Lower leg skin (tissue), 4 donors: ENCODE data around the gene EML1. TPM values are rescaled to one million over a fixed set of nuclear protein-coding genes. Genes with fewer than 3 reads are reported as not detected.

Experiments used
- DNase-seq, 2 donors: peaks; one replicate each; pipeline ENCODE4 v3.0.0-alpha.2; 2019; ENCODE audit warnings: low spot score in 2 of 2
- H3K4me3 ChIP-seq: fragments of 200-600 bp; sonication (generic); 2 replicates; pipeline ENCODE4 v1.5.1; 2017; ENCODE audit warnings: mild to moderate bottlenecking, low read depth; ENCODE audit not compliant: poor library complexity, severe bottlenecking
- POLR2A ChIP-seq, 2 donors: fragments of 450-650 bp; IDR thresholded peaks; one replicate each; pipeline ENCODE4 v1.6.1; 2016 to 2017; ENCODE audit warnings: antibody characterized with exemption in 2 of 2, mild to moderate bottlenecking in 1 of 2, moderate library complexity in 1 of 2
- WGBS, 2 donors: methylation state at CpG; one replicate each; pipeline ENCODE4 v1.1.5; 2018; 5-methylcytosine and 5-hydroxymethylcytosine counted together
- intact Hi-C: fragments of 100-400 bp; cut with DNase I; formaldehyde crosslinking; loops from one replicate; pipeline ENCODE4 v1.15.0; 2023; ENCODE audit warnings: low total_unique reads
- total RNA-seq, 4 donors: library from RNA; depleted of rRNA; stranded (reverse); fragments of >200 nt; gene quantifications; one replicate each; pipeline ENCODE4 v1.1.0, GENCODE V29; 2016
- TF ChIP-seq, protein P1 (sequence below), 3 donors: fragments of 450-650 bp; IDR thresholded peaks; one replicate each; pipeline ENCODE4 v1.5.1; 2016; ENCODE audit warnings: antibody characterized with exemption in 3 of 3, mild to moderate bottlenecking in 3 of 3, moderate library complexity in 2 of 3

The EML1 gene
- total RNA-seq, 4 donors from 2014 or later: 10.7 to 24.7 (median 21.3) TPM

DNA sequence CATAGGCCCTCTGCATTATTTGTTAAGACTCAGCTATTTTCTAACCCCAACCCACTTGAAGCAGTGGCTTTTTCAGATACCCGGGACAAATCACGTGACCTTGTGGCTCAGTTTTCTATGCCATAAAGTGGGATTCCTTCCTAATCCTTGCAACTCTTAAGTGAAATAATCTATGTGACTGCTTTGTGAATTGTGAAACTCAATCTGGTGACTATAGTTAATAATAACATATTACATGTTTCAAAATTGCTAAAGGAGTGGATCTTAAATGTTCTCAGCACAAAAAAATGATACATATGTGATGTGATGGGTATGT is 17.3 kb downstream of the EML1 start:
- TF ChIP-seq, protein P1, sequence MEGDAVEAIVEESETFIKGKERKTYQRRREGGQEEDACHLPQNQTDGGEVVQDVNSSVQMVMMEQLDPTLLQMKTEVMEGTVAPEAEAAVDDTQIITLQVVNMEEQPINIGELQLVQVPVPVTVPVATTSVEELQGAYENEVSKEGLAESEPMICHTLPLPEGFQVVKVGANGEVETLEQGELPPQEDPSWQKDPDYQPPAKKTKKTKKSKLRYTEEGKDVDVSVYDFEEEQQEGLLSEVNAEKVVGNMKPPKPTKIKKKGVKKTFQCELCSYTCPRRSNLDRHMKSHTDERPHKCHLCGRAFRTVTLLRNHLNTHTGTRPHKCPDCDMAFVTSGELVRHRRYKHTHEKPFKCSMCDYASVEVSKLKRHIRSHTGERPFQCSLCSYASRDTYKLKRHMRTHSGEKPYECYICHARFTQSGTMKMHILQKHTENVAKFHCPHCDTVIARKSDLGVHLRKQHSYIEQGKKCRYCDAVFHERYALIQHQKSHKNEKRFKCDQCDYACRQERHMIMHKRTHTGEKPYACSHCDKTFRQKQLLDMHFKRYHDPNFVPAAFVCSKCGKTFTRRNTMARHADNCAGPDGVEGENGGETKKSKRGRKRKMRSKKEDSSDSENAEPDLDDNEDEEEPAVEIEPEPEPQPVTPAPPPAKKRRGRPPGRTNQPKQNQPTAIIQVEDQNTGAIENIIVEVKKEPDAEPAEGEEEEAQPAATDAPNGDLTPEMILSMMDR (IDR thresholded peaks at IDR 0.05): no peak
- no peak for TF ChIP-seq POLR2A (IDR thresholded peaks at IDR 0.05)
- intact Hi-C loops: no loop called here
- no peak overlapping the region for H3K4me3 ChIP-seq
- no peak for DNase-seq
- WGBS, 2 donors: 72% methylated on average over 2 of the region's 2 CpGs

DNA sequence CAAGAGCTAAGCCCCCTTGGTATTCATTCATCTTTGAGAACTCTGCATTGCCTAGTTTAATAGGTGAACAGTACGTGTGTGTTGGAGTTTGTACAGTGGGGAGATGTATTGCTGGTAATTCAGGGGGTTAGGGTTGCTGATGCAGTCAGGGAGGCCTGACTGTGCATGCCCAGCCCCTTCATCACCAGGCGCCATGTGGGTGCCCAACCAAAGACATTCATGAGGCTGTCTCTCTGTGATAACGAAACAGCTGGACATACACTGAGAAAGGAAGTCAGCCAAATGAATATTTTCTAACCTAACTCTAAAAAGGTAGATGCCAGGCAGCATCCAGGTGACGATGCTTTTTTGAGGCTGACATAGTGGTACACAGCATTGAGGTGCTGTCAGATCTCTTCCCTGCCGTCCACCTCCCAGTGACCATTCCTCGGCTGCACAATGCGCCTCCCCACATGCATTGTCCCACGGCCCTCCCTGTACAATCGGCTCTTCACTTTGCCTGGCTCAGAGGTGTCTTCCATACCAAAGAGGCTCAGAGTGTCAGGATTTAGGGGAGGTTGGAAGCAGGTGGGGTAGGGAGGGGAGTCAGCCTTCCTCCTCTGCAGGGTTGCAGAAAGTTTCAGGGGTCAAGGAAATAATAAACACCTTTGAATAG is 19.0 kb downstream of the EML1 start:
- 89 to 94% methylated on average over 9 of the region's 9 CpGs for WGBS, 2 donors
- intact Hi-C loops: no loop called here
- TF ChIP-seq POLR2A (IDR thresholded peaks at IDR 0.05): no peak
- TF ChIP-seq, protein P1 (IDR thresholded peaks at IDR 0.05): no peak
- no peak overlapping the region for H3K4me3 ChIP-seq
- DNase-seq: peak in 1 of 2 donors; percentile 25

DNA sequence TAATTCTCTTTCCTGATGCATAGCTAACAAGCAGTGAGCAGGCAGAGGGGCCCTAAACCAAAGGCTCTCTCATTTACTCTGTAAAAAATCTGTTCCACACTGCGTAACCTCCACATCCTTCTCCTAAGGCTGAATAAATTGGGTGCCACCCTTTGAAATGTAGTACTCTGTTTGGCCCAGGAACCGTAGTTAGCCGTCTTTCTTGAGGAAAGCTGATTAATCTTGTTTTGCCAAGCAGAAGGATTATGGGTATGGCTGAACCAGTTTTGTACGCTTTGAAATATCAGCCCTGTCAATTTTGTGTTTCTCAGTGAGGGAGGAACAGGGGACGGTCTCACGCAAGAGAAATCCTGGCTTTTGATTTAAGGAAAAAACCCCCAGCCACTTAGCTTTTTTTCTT is 19.7 kb downstream of the EML1 start:
- intact Hi-C loops: no loop called here
- WGBS, 2 donors: 89 to 90% methylated on average over 6 of the region's 6 CpGs
- H3K4me3 ChIP-seq: no peak overlapping the region
- peak in 1 of 2 donors; percentile 3 for DNase-seq
- no peak for TF ChIP-seq POLR2A (IDR thresholded peaks at IDR 0.05)

DNA sequence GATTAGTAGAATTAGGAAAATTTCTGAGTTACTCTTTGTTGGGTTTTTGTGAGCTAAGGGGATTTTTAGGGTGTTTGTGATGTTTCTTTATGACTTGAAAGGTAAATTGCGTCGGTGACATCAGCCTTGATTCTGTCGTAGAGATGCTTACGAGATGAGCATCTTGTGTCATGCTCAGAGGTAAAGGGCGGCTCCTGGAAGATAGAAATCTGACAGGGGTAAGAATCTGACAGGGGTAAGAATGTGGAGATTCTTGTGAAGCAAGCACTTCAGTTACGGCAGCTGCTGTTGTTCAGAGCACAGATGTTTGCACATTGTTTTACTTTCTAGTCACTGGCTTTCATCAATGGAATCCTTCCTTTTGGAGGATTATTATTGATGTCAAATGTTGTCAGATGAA is 22.5 kb downstream of the EML1 start:
- intact Hi-C loops: no loop called here
- TF ChIP-seq, protein P1 (IDR thresholded peaks at IDR 0.05): no peak
- no peak for TF ChIP-seq POLR2A (IDR thresholded peaks at IDR 0.05)
- WGBS, 2 donors: 45 to 57% methylated on average over 6 of the region's 6 CpGs
- no peak for DNase-seq
- no peak overlapping the region for H3K4me3 ChIP-seq

DNA sequence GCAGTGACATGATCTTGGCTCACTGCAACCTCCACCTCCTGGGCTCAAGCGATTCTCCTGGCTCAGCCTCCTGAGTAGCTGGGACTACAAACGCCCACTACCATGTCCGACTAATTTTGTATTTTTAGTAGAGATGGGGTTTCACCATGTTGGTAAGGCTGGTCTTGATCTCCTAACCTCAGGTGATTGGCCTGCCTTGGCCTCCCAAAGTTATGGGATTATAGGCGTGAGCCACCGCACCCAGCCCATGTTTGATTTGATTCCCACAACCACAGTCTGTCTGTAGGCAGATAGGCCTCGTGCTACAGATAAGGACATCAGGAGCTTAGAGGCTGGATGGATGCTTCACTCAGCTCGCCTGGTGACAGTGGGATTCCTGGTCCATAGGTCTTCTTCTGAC is 23.0 kb downstream of the EML1 start:
- intact Hi-C loops: no loop called here
- no peak for TF ChIP-seq POLR2A (IDR thresholded peaks at IDR 0.05)
- TF ChIP-seq, protein P1 (IDR thresholded peaks at IDR 0.05): no peak

DNA sequence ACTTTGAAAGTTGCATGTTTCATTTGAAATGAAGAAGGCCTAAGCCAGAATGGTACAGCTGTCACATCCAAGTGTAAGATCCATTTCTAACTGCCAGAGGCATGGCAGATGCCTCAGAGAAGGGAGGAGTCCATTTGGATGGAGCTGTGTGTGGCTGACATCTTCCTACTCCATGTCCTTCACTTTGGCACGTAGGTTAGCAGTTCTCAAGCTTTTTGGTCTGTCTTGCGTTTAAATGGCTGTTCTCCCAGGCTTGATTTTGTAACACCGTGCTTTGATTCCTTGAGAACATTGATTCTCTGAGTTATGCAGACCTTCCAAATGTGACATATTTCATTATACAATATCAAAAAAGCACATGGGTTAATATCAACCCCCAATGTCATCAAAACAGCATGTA is 23.4 kb downstream of the EML1 start:
- TF ChIP-seq POLR2A (IDR thresholded peaks at IDR 0.05): no peak
- TF ChIP-seq, protein P1 (IDR thresholded peaks at IDR 0.05): no peak
- peak; percentile 29 to 32 for DNase-seq
- WGBS, 2 donors: 46 to 54% methylated on average over 3 of the region's 3 CpGs
- no peak overlapping the region for H3K4me3 ChIP-seq
- intact Hi-C loops: no loop called here

More for the DNA sequence above, 23.0 kb downstream of the EML1 start:
- 67 to 83% methylated on average over 7 of the region's 7 CpGs for WGBS, 2 donors
- peak in 1 of 2 donors; percentile 54 for DNase-seq
- H3K4me3 ChIP-seq: no peak overlapping the region
